CD4-positive, alpha-beta T cell (primary cell): Measurements from ENCODE around the gene DCAF8L2. TPM values are rescaled to one million over a fixed set of nuclear protein-coding genes. Genes with fewer than 3 reads are reported as not detected.

Source experiments
- ATAC-seq: fragments of 200-7000 bp; cut with Tn5 transposase; one replicate; pipeline ENCODE4 v1.10.0; 2022; ENCODE audit warnings: mild to moderate bottlenecking; ENCODE audit not compliant: poor library complexity
- CTCF ChIA-PET: fragments of 350-600 bp; sonication (Branson Sonifier 250); formaldehyde crosslinking; loops from one replicate; lab custom pipeline; 2021; ENCODE audit warnings: antibody characterized with exemption, inconsistent platforms; lab: Charles Lee
- POLR2A ChIA-PET: fragments of 350-600 bp; sonication (Branson Sonifier 250); formaldehyde crosslinking; loops from one replicate; lab custom pipeline; 2021; ENCODE audit warnings: antibody characterized with exemption, inconsistent platforms; lab: Charles Lee
- DNase-seq, 14 experiments: peaks; one replicate each; pipeline ENCODE4 v3.0.0-alpha.2; 2013 to 2020; ENCODE audit warnings: mixed read lengths in 2 of 14
- H3K27ac ChIP-seq, 2 donors: one replicate each; pipeline versions ENCODE4 v1.5.1 to v1.7.0; 2013; ENCODE audit warnings: low read length in 2 of 2, low read depth in 1 of 2, mild to moderate bottlenecking in 1 of 2
- H3K27me3 ChIP-seq, 2 experiments: 1 replicate in 1 of 2; 2 replicates in 1 of 2; pipeline versions ENCODE4 v1.6.1 to v1.7.0; 2013; ENCODE audit warnings: low read length in 2 of 2, control low read depth in 1 of 2, mild to moderate bottlenecking in 1 of 2, moderate library complexity in 1 of 2; ENCODE audit not compliant: insufficient read depth in 2 of 2, control insufficient read depth in 1 of 2
- H3K36me3 ChIP-seq: one replicate; pipeline ENCODE4 v1.6.1; 2013; ENCODE audit warnings: low read length, control low read depth; ENCODE audit not compliant: insufficient read depth
- H3K4me1 ChIP-seq: one replicate; pipeline ENCODE4 v1.6.1; 2013; ENCODE audit warnings: low read length, control low read depth; ENCODE audit not compliant: insufficient read depth
- H3K4me3 ChIP-seq: one replicate; pipeline ENCODE4 v1.5.1; 2013; ENCODE audit warnings: mild to moderate bottlenecking, low read length, moderate library complexity
- H3K9me3 ChIP-seq, 2 experiments: 1 replicate in 1 of 2; 2 replicates in 1 of 2; pipeline versions ENCODE4 v1.6.1 to v1.7.0; 2013; ENCODE audit warnings: low read length in 2 of 2, mild to moderate bottlenecking in 2 of 2, control low read depth in 1 of 2, moderate library complexity in 1 of 2; ENCODE audit not compliant: control insufficient read depth in 1 of 2, insufficient read depth in 1 of 2
- H3K27ac Mint-ChIP-seq: one replicate; pipeline ENCODE4 v1.8.0; 2020; ENCODE audit warnings: mixed read lengths
- H3K27me3 Mint-ChIP-seq: one replicate; pipeline ENCODE4 v1.8.0; 2021; ENCODE audit warnings: mixed read lengths
- H3K36me3 Mint-ChIP-seq: one replicate; pipeline ENCODE4 v1.8.0; 2021; ENCODE audit warnings: low read depth, mixed read lengths
- H3K4me1 Mint-ChIP-seq: one replicate; pipeline ENCODE4 v1.8.0; 2021; ENCODE audit warnings: low read depth, mixed read lengths
- H3K4me3 Mint-ChIP-seq: one replicate; pipeline ENCODE4 v1.8.0; 2020; ENCODE audit warnings: mild to moderate bottlenecking, mixed read lengths
- H3K9me3 Mint-ChIP-seq: one replicate; pipeline ENCODE4 v1.8.0; 2020; ENCODE audit warnings: mixed read lengths
- CTCF ChIP-seq: fragments of 200-600 bp; IDR thresholded peaks from one replicate; pipeline ENCODE4 v1.8.0; 2022; ENCODE audit warnings: antibody characterized with exemption, mild to moderate bottlenecking
- intact Hi-C, 2 experiments: fragments of 100-400 bp; cut with DNase I in 1 of 2; cut with micrococcal nuclease in 1 of 2; formaldehyde crosslinking; loops; one replicate each; pipeline versions ENCODE4 v1.15.1 to v1.9.0; 2023 to 2025; cut with DNase I, micrococcal nuclease
- total RNA-seq, 174 experiments: library from RNA in 2 of 174; stranded (reverse) in 2 of 174; gene quantifications; one replicate each; pipeline ENCODE4 v1.2.3 and lab custom pipeline; 2021 to 2026

The DCAF8L2 gene
- total RNA-seq, 2 experiments from 2014 or later, result not detected

- intact Hi-C loops, result no loop called here
- DNase-seq (no peak), ATAC-seq (no peak)
- Mint-ChIP-seq H3K4me1 (no peaks in the 10 kb centered on the region), H3K36me3 (no peaks in the 10 kb centered on the region), H3K27ac (no peak overlapping the region), H3K4me3 (no peak overlapping the region), H3K9me3 (peaks cover 2% of the 10 kb centered on the region), H3K27me3 (no peaks in the 10 kb centered on the region)
- Histone ChIP-seq H3K9me3 (no peaks in the 10 kb centered on the region), H3K27ac (no peak overlapping the region), H3K36me3 (no peaks in the 10 kb centered on the region), H3K4me1 (no peaks in the 10 kb centered on the region), H3K4me3 (no peak overlapping the region), H3K27me3 (no peaks in the 10 kb centered on the region)
- POLR2A ChIA-PET, result no interaction called here
- CTCF ChIA-PET, result no interaction called here
- TF ChIP-seq CTCF, result no peak
These were observed 29.8 kb downstream of the DCAF8L2 start for GRCh38 chrX:27619975-27620374.

- no peak for TF ChIP-seq CTCF
- Histone ChIP-seq H3K36me3 (no peaks in the 10 kb centered on the region), H3K27me3 (no peaks in the 10 kb centered on the region), H3K9me3 (no peaks in the 10 kb centered on the region), H3K4me1 (no peaks in the 10 kb centered on the region), H3K4me3 (no peak overlapping the region), H3K27ac (no peak overlapping the region)
- H3K9me3 Mint-ChIP-seq, result peaks cover 2% of the 10 kb centered on the region
- no peaks in the 10 kb centered on the region for H3K36me3 Mint-ChIP-seq
- ATAC-seq, result no peak
- intact Hi-C loops, result no loop called here
- CTCF ChIA-PET, result no interaction called here
- H3K4me1 Mint-ChIP-seq, result no peaks in the 10 kb centered on the region
- POLR2A ChIA-PET, result no interaction called here
- no peak overlapping the region for H3K4me3 Mint-ChIP-seq
- no peak for DNase-seq
- no peaks in the 10 kb centered on the region for H3K27me3 Mint-ChIP-seq
- no peak overlapping the region for H3K27ac Mint-ChIP-seq
These were observed 32.7 kb downstream of the DCAF8L2 start for GRCh38 chrX:27622883-27623282.

GRCh38 chrX:27626066-27626465, 35.9 kb downstream of the DCAF8L2 start:
- ATAC-seq, result no peak
- H3K27me3 Mint-ChIP-seq, result no peaks in the 10 kb centered on the region
- Histone ChIP-seq H3K27me3 (no peaks in the 10 kb centered on the region), H3K36me3 (no peaks in the 10 kb centered on the region), H3K4me3 (no peak overlapping the region), H3K4me1 (no peaks in the 10 kb centered on the region), H3K27ac (no peak overlapping the region), H3K9me3 (no peaks in the 10 kb centered on the region)
- ChIA-PET POLR2A (no interaction called here), CTCF (no interaction called here)
- intact Hi-C loops, result no loop called here
- TF ChIP-seq CTCF, result no peak
- no peaks in the 10 kb centered on the region for H3K36me3 Mint-ChIP-seq
- no peaks in the 10 kb centered on the region for H3K4me1 Mint-ChIP-seq
- no peak overlapping the region for H3K27ac Mint-ChIP-seq
- no peak overlapping the region for H3K4me3 Mint-ChIP-seq
- DNase-seq, result no peak
- peaks cover 3% of the 10 kb centered on the region for H3K9me3 Mint-ChIP-seq
